Measurements from ENCODE around the gene HNRNPH1. TPM values are rescaled to one million over a fixed set of nuclear protein-coding genes. Genes with fewer than 3 reads are reported as not detected.

Gene HNRNPH1
- total and polyA plus RNA-seq, 2 of the 13 experiments (the other 11 are each of a cell fraction or from before 2014, with no cell fraction given), result 382 to 1,064 TPM

GRCh38 chr5:179623906-179624741, 653 bp upstream of the HNRNPH1 start (continued):
- TF ChIP-seq DNMT1 (CRISPR knock-in tag; IDR thresholded peaks at IDR 0.05) (peak; percentile 15; the same call in 1 of the 2 replicates), SAP130 (CRISPR knock-in tag; IDR thresholded peaks at IDR 0.05; ENCODE audit: low read depth) (peak; percentile 35; the same call in 1 of the 2 replicates), IKZF4 (CRISPR knock-in tag; IDR thresholded peaks at IDR 0.05; ENCODE audit: borderline replicate concordance, low read depth, not compliant biosample characterization) (peak; percentile 64), ZBTB14 (CRISPR knock-in tag; IDR thresholded peaks at IDR 0.05) (peak; percentile 74), ZNF839 (CRISPR knock-in tag; IDR thresholded peaks at IDR 0.05; ENCODE audit: borderline replicate concordance) (peak; percentile 97), POLR2G (IDR thresholded peaks at IDR 0.05; ENCODE audit: low read depth, low read length) (peak; percentile 73), ZNF749 (CRISPR knock-in tag; IDR thresholded peaks at IDR 0.05; ENCODE audit: borderline replicate concordance) (peak; percentile 84; the same call in 1 of the 2 replicates), ZBTB38 (CRISPR knock-in tag; IDR thresholded peaks at IDR 0.05) (0 out of 2 replicates have a peak, but pooled peaks have one; percentile 54), HMGXB4 (CRISPR knock-in tag; IDR thresholded peaks at IDR 0.05; ENCODE audit: borderline replicate concordance in 1 of 2, low read depth in 1 of 2) (peak; percentile 58 to 76; a peak in 2 of 4 replicates), ZNF180 (CRISPR knock-in tag; IDR thresholded peaks at IDR 0.05; ENCODE audit: borderline replicate concordance, low read depth) (no peak; the same call in 1 of the 2 replicates), NFATC3 (CRISPR knock-in tag; IDR thresholded peaks at IDR 0.05) (peak; percentile 84; the same call in 1 of the 2 replicates), ZNF513 (CRISPR knock-in tag; conservative IDR thresholded peaks at IDR 0.05) (no peak), ZNF232 (CRISPR knock-in tag; IDR thresholded peaks at IDR 0.05; ENCODE audit: borderline replicate concordance) (peak; percentile 85), ZNF737 (CRISPR knock-in tag; IDR thresholded peaks at IDR 0.05; ENCODE audit: borderline replicate concordance) (peak; percentile 30; the same call in 1 of the 2 replicates), PRMT3 (CRISPR knock-in tag; IDR thresholded peaks at IDR 0.05; ENCODE audit: borderline replicate concordance, low read depth) (peak; percentile 83), ZNF274 (CRISPR knock-in tag; IDR thresholded peaks at IDR 0.05) (peak; percentile 72), ZNF292 (CRISPR knock-in tag; IDR thresholded peaks at IDR 0.05; ENCODE audit: borderline replicate concordance, low read depth) (0 out of 2 replicates have a peak, but pooled peaks have one; percentile 37), ZNF776 (CRISPR knock-in tag; IDR thresholded peaks at IDR 0.05) (peak; percentile 80), ZKSCAN1 (IDR thresholded peaks at IDR 0.05; ENCODE audit: low read length) (no peak), FOXA1 (IDR thresholded peaks at IDR 0.05) (no peak), FOXA1 (CRISPR knock-in tag; IDR thresholded peaks at IDR 0.05) (no peak), ZNF678 (CRISPR knock-in tag; IDR thresholded peaks at IDR 0.05) (peak; percentile 92; the same call in 1 of the 2 replicates), SIN3B (IDR thresholded peaks at IDR 0.05; ENCODE audit: low read length) (no peak), ZNF816 (CRISPR knock-in tag; IDR thresholded peaks at IDR 0.05; ENCODE audit: borderline replicate concordance) (peak; percentile 85; the same call in 1 of the 2 replicates), TAF1 (CRISPR knock-in tag; IDR thresholded peaks at IDR 0.05) (peak; percentile 72; the same call in 1 of the 2 replicates)

Measured in HepG2 (cell line).